Stimulated activated CD8-positive, alpha-beta memory T cell treated with anti-CD3 and anti-CD28 coated beads, Interleukin-7, amount 100 ng/mL, for 24 hours (primary cell): ENCODE measurements around the gene PPP1R1C.

Experiments used
- DNase-seq: peaks from one replicate; pipeline ENCODE4 v3.0.0-alpha.2; 2020; ENCODE audit warnings: low read depth

The PPP1R1C gene

GRCh38 chr2:182064019-182064778 lies 78.5 kb downstream of the PPP1R1C start:
- DNase-seq = no peak

- no peak for DNase-seq
These were observed 80.9 kb downstream of the PPP1R1C start for GRCh38 chr2:182066400-182067087.

GRCh38 chr2:182067393-182067792 lies 81.7 kb downstream of the PPP1R1C start:
- DNase-seq = no peak

- DNase-seq = no peak
These were observed 83.2 kb downstream of the PPP1R1C start for GRCh38 chr2:182068811-182069210.

GRCh38 chr2:182069416-182069815 lies 83.8 kb downstream of the PPP1R1C start:
- DNase-seq = no peak

GRCh38 chr2:182069908-182070307 lies 84.3 kb downstream of the PPP1R1C start:
- DNase-seq = no peak

GRCh38 chr2:182070736-182071135 lies 85.1 kb downstream of the PPP1R1C start:
- no peak for DNase-seq

- no peak for DNase-seq
These were observed 87.2 kb downstream of the PPP1R1C start for GRCh38 chr2:182072861-182073260.

- no peak for DNase-seq
These were observed 88.0 kb downstream of the PPP1R1C start for GRCh38 chr2:182073613-182074012.

- DNase-seq = no peak
These were observed 91.4 kb downstream of the PPP1R1C start for GRCh38 chr2:182077023-182077422.

GRCh38 chr2:182077448-182078142 lies 91.9 kb downstream of the PPP1R1C start:
- no peak for DNase-seq

- no peak for DNase-seq
These were observed 93.4 kb downstream of the PPP1R1C start for GRCh38 chr2:182078988-182079602.

GRCh38 chr2:182080493-182080892 lies 94.8 kb downstream of the PPP1R1C start:
- DNase-seq = no peak

GRCh38 chr2:182081602-182082260 lies 96.1 kb downstream of the PPP1R1C start:
- no peak for DNase-seq

- no peak for DNase-seq
These were observed 103.1 kb downstream of the PPP1R1C start for GRCh38 chr2:182088681-182089320.

- DNase-seq = no peak
These were observed 104.8 kb downstream of the PPP1R1C start for GRCh38 chr2:182090486-182090885.

- DNase-seq = no peak
These were observed 112.0 kb downstream of the PPP1R1C start for GRCh38 chr2:182097571-182098164.

GRCh38 chr2:182098648-182099047 lies 113.0 kb downstream of the PPP1R1C start:
- no peak for DNase-seq

- no peak for DNase-seq
These were observed 115.6 kb downstream of the PPP1R1C start for GRCh38 chr2:182101263-182101662.

GRCh38 chr2:182103526-182103925 lies 117.9 kb downstream of the PPP1R1C start:
- no peak for DNase-seq

- no peak for DNase-seq
These were observed 124.7 kb downstream of the PPP1R1C start for GRCh38 chr2:182110347-182110746.
